GM23248 (cell line): ENCODE measurements around the gene STAC3. TPM values are rescaled to one million over a fixed set of nuclear protein-coding genes. Genes with fewer than 3 reads are reported as not detected.

Source experiments
- DNase-seq: peaks from one replicate; pipeline ENCODE4 v3.0.0-alpha.2; 2015
- H2AFZ ChIP-seq: fragments of 200-600 bp; sonication (generic); 2 replicates; pipeline ENCODE4 v1.6.1; 2016; ENCODE audit warnings: antibody characterized with exemption
- H3F3A ChIP-seq: fragments of 200-600 bp; sonication (generic); 2 replicates; pipeline ENCODE4 v1.6.1; 2016; ENCODE audit warnings: mild to moderate bottlenecking, antibody characterized with exemption, mixed run types; ENCODE audit not compliant: insufficient read depth
- H3K27ac ChIP-seq: fragments of 200-600 bp; sonication (generic); 2 replicates; pipeline ENCODE4 v1.5.1; 2016; ENCODE audit warnings: mild to moderate bottlenecking
- H3K27me3 ChIP-seq: fragments of 200-600 bp; sonication (generic); replicated peaks from 2 replicates; pipeline ENCODE4 v1.6.1; 2016; ENCODE audit warnings: mild to moderate bottlenecking; ENCODE audit not compliant: insufficient read depth
- H3K36me3 ChIP-seq: fragments of 200-600 bp; sonication (generic); 2 replicates; pipeline ENCODE4 v1.6.1; 2016; ENCODE audit warnings: low read depth, mild to moderate bottlenecking
- H3K4me1 ChIP-seq: fragments of 200-600 bp; sonication (generic); 2 replicates; pipeline ENCODE4 v1.6.1; 2016; ENCODE audit warnings: mild to moderate bottlenecking; ENCODE audit not compliant: insufficient read depth
- H3K4me2 ChIP-seq: fragments of 200-600 bp; sonication (generic); one replicate; pipeline ENCODE4 v1.6.1; 2016; ENCODE audit warnings: mild to moderate bottlenecking; ENCODE audit not compliant: unreplicated experiment
- H3K4me3 ChIP-seq: fragments of 200-600 bp; sonication (generic); 2 replicates; pipeline ENCODE4 v1.5.1; 2016; ENCODE audit warnings: mild to moderate bottlenecking
- H3K79me2 ChIP-seq: fragments of 200-600 bp; sonication (generic); 2 replicates; pipeline ENCODE4 v1.6.1; 2016; ENCODE audit warnings: mild to moderate bottlenecking; ENCODE audit not compliant: insufficient read depth
- H3K9ac ChIP-seq: fragments of 200-600 bp; sonication (generic); 2 replicates; pipeline ENCODE4 v1.6.1; 2016; ENCODE audit warnings: mild to moderate bottlenecking
- H3K9me2 ChIP-seq: fragments of 200-600 bp; sonication (generic); 2 replicates; pipeline ENCODE4 v1.6.1; 2016; ENCODE audit warnings: mixed run types, mild to moderate bottlenecking, moderate library complexity; ENCODE audit not compliant: insufficient read depth
- H3K9me3 ChIP-seq: fragments of 200-600 bp; sonication (generic); one replicate; pipeline ENCODE4 v1.6.1; 2017; ENCODE audit warnings: low read depth
- H4K20me1 ChIP-seq: fragments of 200-600 bp; sonication (generic); 2 replicates; pipeline ENCODE4 v1.6.0; 2016; ENCODE audit not compliant: insufficient read depth
- EZH2 ChIP-seq: fragments of 200-600 bp; sonication (generic); IDR thresholded peaks from 2 replicates; pipeline ENCODE4 v1.6.1; 2018; ENCODE audit warnings: antibody characterized with exemption, mild to moderate bottlenecking; ENCODE audit not compliant: insufficient read depth, poor library complexity, severe bottlenecking
- EZH2phosphoT487 ChIP-seq: fragments of 200-600 bp; sonication (generic); IDR thresholded peaks from 2 replicates; pipeline ENCODE4 v1.6.1; 2018; ENCODE audit warnings: antibody characterized with exemption, moderate library complexity, mild to moderate bottlenecking, low read depth; ENCODE audit not compliant: insufficient read depth
- WGBS, 2 experiments: methylation state at CpG; one replicate each; pipeline ENCODE4 v1.1.6; 2015 to 2017; ENCODE audit warnings: low lambda C conversion rate in 2 of 2, low coverage in 1 of 2; ENCODE audit errors: missing lambda C conversion rate in 2 of 2; 5-methylcytosine and 5-hydroxymethylcytosine counted together
- in situ Hi-C: fragments of 300-500 bp; cut with MboI; formaldehyde crosslinking; loops from 2 replicates; pipeline ENCODE4 v1.15.0; 2020
- polyA plus RNA-seq: library from polyadenylated mRNA; unstranded; fragments of >200 nt; fragmentation: Nextera tagmentation; extraction: Ambion mirVana; gene quantifications from 2 replicates; pipeline ENCODE4 v1.2.1, GENCODE V29; 2016
- total RNA-seq: library from RNA; depleted of rRNA; stranded (reverse); fragments of >200 nt; shearing (Covaris generic); gene quantifications from 2 replicates; pipeline ENCODE4 v1.2.3, GENCODE V29; 2014

Gene STAC3
- total and polyA plus RNA-seq, 2 experiments from 2014 or later = 0.32 to 0.35 TPM

GRCh38 chr12:57203791-57204190 is 47.2 kb downstream of the STAC3 start:
- Histone ChIP-seq H3K9me3 (no peaks in the 10 kb centered on the region), H3K9ac (no peak overlapping the region), H4K20me1 (no peaks in the 10 kb centered on the region), H3K27ac (no peak overlapping the region), H3K4me2 (no peak overlapping the region), H3K79me2 (peaks cover 14% of the 10 kb centered on the region; the same call in 1 of the 2 replicates), H3F3A (peaks cover 27% of the 10 kb centered on the region), H3K36me3 (peaks cover 49% of the 10 kb centered on the region), H3K9me2 (no peaks in the 10 kb centered on the region), H3K27me3 (no peaks in the 10 kb centered on the region), H3K4me1 (no peaks in the 10 kb centered on the region), H3K4me3 (no peak overlapping the region), H2AFZ (no peak overlapping the region)
- no peak for DNase-seq
- in situ Hi-C loops = no loop called here
- WGBS, 2 experiments = 77 to 83% methylated on average over 11 of the region's 11 CpGs
- TF ChIP-seq EZH2 = no peak
- TF ChIP-seq EZH2phosphoT487 = no peak

GRCh38 chr12:57203201-57203600 is 47.8 kb downstream of the STAC3 start:
- no peaks in the 10 kb centered on the region for H3K4me1 ChIP-seq
- WGBS, 2 experiments = 93 to 94% methylated on average over 26 to 27 of the region's 28 CpGs
- H3K27me3 ChIP-seq = no peaks in the 10 kb centered on the region
- in situ Hi-C loops = no loop called here
- H3K79me2 ChIP-seq = peaks cover 19% of the 10 kb centered on the region; the same call in 1 of the 2 replicates
- no peak overlapping the region for H3K4me3 ChIP-seq
- no peak overlapping the region for H3K27ac ChIP-seq
- H3K9me3 ChIP-seq = no peaks in the 10 kb centered on the region
- no peak overlapping the region for H3K9ac ChIP-seq
- no peak for TF ChIP-seq EZH2
- TF ChIP-seq EZH2phosphoT487 = no peak
- peaks cover 55% of the 10 kb centered on the region for H3K36me3 ChIP-seq
- DNase-seq = no peak
- peaks cover 22% of the 10 kb centered on the region for H3F3A ChIP-seq
- no peaks in the 10 kb centered on the region for H4K20me1 ChIP-seq
- H3K9me2 ChIP-seq = no peaks in the 10 kb centered on the region
- H3K4me2 ChIP-seq = no peak overlapping the region
- H2AFZ ChIP-seq = no peak overlapping the region

- H3K9me2 ChIP-seq = no peaks in the 10 kb centered on the region
- H3K9ac ChIP-seq = no peak overlapping the region
- H4K20me1 ChIP-seq = no peaks in the 10 kb centered on the region
- WGBS, 2 experiments = 83 to 85% methylated on average over 12 to 19 of the region's 19 CpGs
- H3K79me2 ChIP-seq = peaks cover 19% of the 10 kb centered on the region; the same call in 1 of the 2 replicates
- no peak overlapping the region for H3K4me3 ChIP-seq
- in situ Hi-C loops = no loop called here
- peaks cover 54% of the 10 kb centered on the region for H3K36me3 ChIP-seq
- H3K4me1 ChIP-seq = no peaks in the 10 kb centered on the region
- no peak for TF ChIP-seq EZH2
- no peak for TF ChIP-seq EZH2phosphoT487
- H3K9me3 ChIP-seq = no peaks in the 10 kb centered on the region
- H3K27me3 ChIP-seq = no peaks in the 10 kb centered on the region
- H3K27ac ChIP-seq = no peak overlapping the region
- H3F3A ChIP-seq = peaks cover 13% of the 10 kb centered on the region
- H3K4me2 ChIP-seq = no peak overlapping the region
- H2AFZ ChIP-seq = no peak overlapping the region
- no peak for DNase-seq
These were observed 48.7 kb downstream of the STAC3 start for GRCh38 chr12:57202321-57202720.

GRCh38 chr12:57201631-57202030 is 49.4 kb downstream of the STAC3 start:
- H3K4me1 ChIP-seq = no peaks in the 10 kb centered on the region
- peaks cover 19% of the 10 kb centered on the region; the same call in 1 of the 2 replicates for H3K79me2 ChIP-seq
- H3K27ac ChIP-seq = no peak overlapping the region
- no peaks in the 10 kb centered on the region for H3K9me3 ChIP-seq
- no peak for TF ChIP-seq EZH2
- no peak for TF ChIP-seq EZH2phosphoT487
- no peak overlapping the region for H2AFZ ChIP-seq
- no peaks in the 10 kb centered on the region for H3K9me2 ChIP-seq
- H3K9ac ChIP-seq = no peak overlapping the region
- H3K36me3 ChIP-seq = peaks cover 57% of the 10 kb centered on the region
- no peaks in the 10 kb centered on the region for H4K20me1 ChIP-seq
- no peaks in the 10 kb centered on the region for H3K27me3 ChIP-seq
- DNase-seq = no peak
- in situ Hi-C loops = no loop called here
- no peak overlapping the region for H3K4me3 ChIP-seq
- H3F3A ChIP-seq = peaks cover 9% of the 10 kb centered on the region
- 90 to 97% methylated on average over 14 to 16 of the region's 16 CpGs for WGBS, 2 experiments
- no peak overlapping the region for H3K4me2 ChIP-seq

GRCh38 chr12:57201219-57201618 is 49.8 kb downstream of the STAC3 start:
- no peak for TF ChIP-seq EZH2phosphoT487
- no peak for TF ChIP-seq EZH2
- Histone ChIP-seq H3K27me3 (no peaks in the 10 kb centered on the region), H3K9me2 (no peaks in the 10 kb centered on the region), H3K4me2 (no peak overlapping the region), H3K79me2 (peaks cover 21% of the 10 kb centered on the region), H3K9me3 (no peaks in the 10 kb centered on the region), H3K9ac (no peak overlapping the region), H3K4me3 (no peak overlapping the region), H3K27ac (no peak overlapping the region), H3F3A (peaks cover 5% of the 10 kb centered on the region; the same call in 1 of the 2 replicates), H4K20me1 (no peaks in the 10 kb centered on the region), H3K4me1 (no peaks in the 10 kb centered on the region), H2AFZ (no peak overlapping the region), H3K36me3 (peaks cover 57% of the 10 kb centered on the region; the same call in 1 of the 2 replicates)
- DNase-seq = no peak
- in situ Hi-C loops = no loop called here
- WGBS, 2 experiments = 77 to 80% methylated on average over 8 of the region's 8 CpGs
